GM18858 (cell line): ENCODE results near the gene HSD11B2.

ENCODE experiments used
- ATAC-seq: cut with Tn5 transposase; IDR thresholded peaks from one replicate; pipeline ENCODE4 v1.9.1; 2021; ENCODE audit not compliant: unreplicated experiment

The HSD11B2 gene

DNA sequence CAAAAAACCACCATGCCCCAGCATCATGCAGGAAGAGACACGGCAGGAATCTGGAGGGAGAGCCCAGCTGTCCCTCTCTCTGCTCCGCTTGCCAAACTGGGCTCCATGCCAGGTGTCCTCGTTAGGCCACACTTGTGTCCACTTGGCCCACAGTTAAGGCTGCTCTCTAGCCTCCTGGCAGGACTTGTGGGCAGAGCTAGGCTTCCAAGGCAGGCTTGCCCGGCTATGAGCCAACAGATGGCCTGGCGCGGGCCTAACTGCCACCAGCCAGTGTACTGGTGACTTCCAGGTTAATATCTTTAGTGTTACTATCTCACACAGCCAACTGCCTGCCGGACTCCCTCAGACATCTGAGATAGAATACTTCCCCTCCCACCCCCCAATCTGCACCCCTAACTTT is 39.4 kb downstream of the HSD11B2 start:
- no peak for ATAC-seq

DNA sequence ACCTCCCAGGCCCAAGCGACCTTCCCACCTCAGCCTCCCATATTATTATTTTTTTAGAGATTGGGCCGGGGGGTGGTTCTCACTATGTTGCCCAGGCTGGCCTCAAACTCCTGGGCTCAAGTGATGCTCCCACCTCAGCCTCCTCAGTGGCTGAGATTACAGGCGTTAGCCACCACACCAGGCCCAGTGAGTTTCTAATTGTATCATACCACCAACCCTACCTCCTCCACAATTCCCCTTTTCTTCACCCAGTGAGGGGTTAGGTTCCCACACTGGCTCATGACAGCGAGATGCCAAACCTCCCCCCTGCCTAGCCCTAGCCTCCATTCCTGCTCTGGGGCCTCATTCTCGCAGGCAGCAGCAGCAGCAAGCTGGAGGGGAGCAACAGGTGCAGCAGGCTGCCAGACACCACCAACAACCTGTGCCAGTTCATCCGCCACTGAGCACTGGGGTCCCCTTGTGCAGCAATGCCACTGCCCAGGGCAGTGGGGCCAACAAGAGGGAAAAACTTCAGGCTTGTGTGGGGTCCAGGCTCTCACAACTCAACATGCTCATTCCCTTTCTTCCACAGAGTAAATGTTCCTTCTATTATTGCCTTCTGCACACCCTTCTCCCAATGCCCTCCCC is 41.0 kb downstream of the HSD11B2 start:
- ATAC-seq, result no peak

DNA sequence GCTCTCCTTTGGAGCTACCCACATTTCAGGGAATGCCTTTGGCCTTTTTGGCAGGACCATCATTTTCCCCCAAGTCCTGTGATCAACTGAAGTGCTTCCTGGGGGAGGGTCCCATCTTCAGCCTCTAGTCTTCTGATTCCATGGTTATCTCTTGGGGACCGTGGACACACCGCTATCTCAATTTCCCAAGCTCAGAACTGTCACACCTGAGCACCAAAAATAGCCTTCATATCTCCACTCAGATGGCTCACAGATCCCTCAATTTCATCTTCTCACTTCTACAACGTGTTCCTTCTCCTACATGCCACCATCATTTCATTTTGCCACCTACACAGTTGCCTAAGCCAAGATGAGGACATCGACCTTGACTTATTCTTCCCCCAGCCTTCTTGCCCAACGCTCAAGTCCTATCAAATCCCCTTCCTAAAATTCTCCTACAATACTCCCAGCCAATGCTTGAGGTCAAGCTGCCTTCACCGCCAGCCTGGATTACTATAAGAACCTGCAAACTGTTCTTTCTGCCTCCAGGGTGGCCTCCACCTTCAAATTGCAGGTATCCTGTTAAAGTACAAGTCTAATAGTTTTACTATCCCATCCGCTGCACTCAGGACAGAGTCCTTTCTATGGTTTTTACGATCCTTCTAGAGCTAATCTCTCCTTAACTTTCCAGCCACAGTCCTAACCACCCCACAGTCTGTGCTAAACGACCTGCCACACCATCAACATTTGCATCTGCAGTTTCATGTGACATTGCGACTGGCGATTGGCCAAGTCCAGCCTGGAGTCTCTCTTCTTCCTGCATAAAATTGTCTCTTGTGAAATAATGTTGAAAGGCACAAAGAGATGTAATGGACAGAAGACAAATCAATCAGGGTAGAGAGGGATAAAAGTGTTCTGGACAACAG is 43.9 kb downstream of the HSD11B2 start:
- no peak for ATAC-seq

DNA sequence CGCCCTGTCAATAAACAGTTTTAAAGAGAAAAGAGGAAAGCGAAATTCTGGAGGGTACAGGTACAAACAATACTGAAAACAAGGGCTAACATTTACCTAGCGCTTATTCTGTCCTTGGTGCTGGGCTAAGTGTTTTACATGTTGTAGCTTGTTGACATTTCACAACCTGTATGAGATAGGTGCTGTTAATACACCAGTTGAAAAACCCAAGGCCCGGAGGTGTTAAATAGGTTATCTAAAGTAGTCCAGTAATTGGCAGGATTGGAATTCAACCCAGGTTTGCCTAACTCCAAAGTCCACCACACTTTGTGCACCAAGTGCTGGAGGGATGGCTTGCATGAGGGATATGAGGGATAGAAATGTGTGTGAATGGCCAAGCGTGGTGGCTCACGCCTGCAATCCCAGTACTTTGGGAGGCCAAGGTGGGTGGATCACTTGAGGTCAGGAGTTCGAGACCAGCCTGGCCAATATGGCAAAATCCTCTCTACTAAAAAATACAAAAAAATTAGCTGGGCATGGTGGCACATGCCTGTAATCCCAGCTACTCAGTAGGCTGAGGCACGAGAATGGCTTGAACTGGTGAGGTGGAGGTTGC is 47.1 kb downstream of the HSD11B2 start:
- ATAC-seq, result no peak

DNA sequence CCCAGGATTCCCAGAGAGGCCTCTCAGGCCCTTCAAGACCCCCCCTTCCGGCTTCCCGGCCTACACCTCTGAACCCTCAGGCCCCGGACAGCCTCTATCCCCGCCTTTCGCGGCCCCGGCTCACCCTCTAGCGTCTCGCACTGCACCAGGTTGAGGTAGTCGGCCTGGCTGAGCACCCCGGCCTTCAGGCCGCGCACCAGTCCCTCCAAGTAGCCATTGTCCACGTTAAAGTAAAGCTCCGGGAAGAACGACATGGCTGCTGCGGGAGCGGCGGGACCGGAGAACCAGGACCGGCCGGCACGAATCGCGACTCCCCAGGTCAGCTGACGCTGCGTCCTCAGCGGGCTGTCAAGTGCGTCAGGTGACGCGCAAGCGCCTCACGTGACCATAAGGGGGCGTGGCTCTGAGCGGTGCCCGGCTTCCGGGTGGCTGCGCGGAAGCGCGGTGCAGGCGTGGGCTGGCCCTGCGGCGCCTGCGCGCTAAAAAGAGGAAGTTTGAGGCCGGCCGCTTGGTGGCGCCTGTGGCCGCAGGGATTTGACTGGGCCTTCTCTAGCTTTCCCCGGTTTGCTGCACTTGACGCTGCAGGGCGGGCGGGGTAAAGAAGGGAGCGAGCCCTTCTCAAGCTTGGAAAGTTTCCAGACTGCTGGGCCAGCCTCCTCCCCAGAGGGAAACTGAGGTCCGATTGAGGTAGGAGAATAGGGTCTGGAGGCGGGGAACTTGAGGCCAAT is 50.1 kb downstream of the HSD11B2 start, which contains the start of gene ATP6V0D1:
TSS of gene ATP6V0D1 (minus strand) at position 325 of the 728 bp plus-strand sequence. CDS start at position 254, 71 bp downstream.
- ATAC-seq, result peak; percentile 84

DNA sequence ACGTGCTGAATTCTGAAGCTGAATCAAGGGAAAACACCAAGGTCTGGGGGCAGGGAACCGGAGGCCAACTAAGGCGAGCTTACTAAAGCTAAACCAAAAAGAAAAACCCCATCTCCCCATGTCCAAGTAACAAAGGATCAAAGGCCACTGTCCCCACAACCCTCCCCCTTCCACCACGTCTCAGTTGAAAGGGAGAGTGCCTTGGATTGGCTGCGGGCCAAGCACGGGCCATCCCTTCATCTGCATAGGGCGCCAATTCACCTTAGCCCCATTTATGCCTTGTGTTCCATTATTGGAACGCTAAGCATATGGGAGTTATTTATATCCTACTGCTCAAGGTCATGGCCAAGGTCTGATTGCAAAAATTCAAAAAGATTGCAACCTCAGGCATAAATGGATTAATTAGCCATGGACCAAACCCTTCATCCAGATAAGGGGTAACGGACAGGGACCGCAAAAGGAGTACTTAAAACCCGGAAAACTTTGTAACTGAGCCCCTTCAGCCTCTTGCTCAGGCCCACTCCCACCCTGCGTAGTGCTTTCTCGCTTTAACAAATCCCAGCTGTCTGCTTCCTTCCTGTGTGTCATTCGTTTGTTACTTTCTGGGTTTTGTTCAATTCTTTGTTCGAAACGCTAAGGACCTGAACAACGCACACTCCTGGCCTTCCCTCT is 50.8 kb downstream of the HSD11B2 start:
- no peak for ATAC-seq

DNA sequence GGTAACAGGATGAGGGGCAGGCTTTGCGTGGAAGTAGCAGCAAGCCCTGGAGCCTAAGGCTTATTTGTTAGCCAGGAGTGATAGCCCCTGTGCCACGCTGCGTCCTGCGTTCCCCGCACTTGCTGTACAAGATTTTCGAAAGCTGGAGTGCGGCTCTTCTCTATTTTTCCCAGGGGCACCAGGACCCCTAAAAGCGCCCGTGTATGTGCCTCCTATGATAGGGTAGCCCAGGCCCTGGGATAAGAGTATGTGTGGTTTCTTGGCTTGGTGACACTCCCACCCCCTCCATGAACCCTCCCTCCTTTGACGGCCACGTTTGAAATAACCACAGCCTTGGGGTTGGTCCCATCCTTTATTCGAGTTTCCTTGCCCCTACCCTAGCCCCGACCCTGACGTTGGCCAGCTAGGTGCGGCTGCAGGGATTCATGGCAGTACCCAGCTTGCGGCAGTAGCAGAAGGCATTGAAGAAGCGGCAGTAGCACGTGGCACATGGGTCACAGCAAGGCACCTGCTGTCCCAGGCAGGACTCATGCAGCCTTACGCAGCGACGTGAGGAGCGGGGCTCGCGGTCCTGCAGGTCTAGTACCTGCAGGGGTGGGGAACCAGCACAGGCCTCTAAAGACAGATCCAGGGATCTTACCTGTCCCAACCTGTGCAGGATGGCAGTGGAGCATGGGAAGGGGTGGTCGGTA is 51.5 kb downstream of the HSD11B2 start:
- no peak for ATAC-seq

DNA sequence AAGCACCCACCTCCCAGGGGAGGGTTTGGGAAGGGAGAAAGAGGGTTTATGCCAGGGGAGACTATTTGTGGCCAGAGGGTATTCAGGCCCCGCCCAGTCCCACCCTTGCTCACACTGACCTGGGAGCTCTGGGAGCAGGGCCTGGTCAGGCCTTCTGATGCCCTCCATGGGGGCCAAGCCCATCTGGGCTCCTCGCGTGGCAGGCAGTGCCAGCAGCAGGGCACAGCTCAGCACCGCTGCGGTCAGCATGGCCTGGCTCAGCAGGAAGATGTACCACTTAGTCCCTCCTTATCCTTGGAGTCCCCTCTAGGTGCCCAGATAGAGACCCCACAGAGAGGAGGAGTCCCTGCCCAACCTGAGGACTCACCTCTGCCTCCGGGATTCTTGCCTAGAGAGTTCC is 52.2 kb downstream of the HSD11B2 start, which contains the start of gene AGRP:
TSS of gene AGRP (minus strand) at position 398 of the 400 bp plus-strand sequence. CDS start at position 249, 149 bp downstream.
- ATAC-seq, result no peak

DNA sequence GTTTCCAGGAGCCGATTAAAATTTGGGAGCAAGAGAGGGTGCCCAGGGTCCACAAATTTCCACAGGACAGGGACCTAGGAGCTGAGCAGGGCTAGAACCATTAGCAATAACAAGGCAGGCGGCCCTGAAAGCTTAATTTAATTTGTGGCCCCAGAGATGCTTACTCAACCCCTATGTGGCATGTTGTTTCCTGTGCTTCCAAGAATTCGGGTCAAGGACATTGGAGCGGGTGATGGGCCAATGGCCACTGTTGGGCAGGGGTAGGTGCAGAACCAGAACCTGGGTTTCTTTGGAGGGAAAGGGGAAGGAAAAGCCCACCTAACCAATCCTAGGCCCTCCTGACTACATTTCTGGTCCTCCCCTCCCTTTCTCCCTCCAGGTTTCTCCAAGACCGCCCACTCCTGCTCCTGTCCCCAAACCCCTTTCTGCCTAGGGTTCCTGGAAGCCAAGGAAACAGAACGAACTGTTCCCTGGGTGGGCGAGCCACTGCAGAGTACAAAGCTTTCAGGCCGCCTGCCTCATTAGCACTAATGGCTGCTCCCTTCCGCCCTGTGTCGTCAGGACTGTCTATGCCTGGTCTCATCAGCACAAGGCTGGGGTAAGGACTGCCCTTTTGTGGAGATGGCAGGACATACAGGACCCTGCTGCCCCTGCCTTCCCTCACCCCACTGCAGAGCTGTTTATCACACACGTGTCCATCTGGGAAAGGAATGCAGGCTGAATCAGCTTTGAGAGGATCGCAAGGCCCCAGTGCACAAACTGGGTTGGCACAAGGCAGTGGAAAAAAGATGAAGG is 53.0 kb downstream of the HSD11B2 start:
- no peak for ATAC-seq

DNA sequence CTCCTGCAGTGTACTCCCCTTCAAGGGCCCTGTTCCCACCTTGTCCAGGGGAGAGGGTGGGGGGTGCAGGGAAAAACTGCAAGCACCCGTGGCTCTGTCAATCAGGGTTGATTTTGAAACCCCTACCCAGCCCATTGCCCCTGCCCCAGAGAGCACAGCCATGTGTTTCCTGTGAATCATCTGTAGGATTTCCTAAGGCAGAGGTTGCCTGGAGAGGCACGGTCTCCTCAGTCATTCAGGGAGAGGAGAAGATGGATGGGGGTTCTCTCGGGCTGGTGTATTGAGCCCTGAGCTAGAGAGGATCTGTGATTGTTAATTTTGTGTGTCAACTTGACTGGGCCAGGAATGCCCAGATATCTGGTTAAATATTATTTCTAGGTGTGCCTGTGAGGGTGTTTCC is 55.9 kb downstream of the HSD11B2 start:
- ATAC-seq, result no peak
